Endothelial cell of umbilical vein (primary cell): ENCODE data around the gene B9D1. TPM values are rescaled to one million over a fixed set of nuclear protein-coding genes. Genes with fewer than 3 reads are reported as not detected.

ENCODE experiments used
- BruUV-seq: library from RNA; stranded (reverse); fragments of 400-500 nt; replicated peaks from 2 replicates; lab custom pipeline; 2021; lab: Mats Ljungman, UMichigan
- CTCF ChIA-PET: fragments of 300-600, 350-600 bp; sonication (Branson Sonifier 250); formaldehyde crosslinking; loops from one replicate; lab custom pipeline; 2021; ENCODE audit warnings: antibody characterized with exemption, inconsistent platforms; lab: Charles Lee
- POLR2A ChIA-PET: fragments of 300-600, 350-600 bp; sonication (Branson Sonifier 250); formaldehyde crosslinking; loops from one replicate; lab custom pipeline; 2021; ENCODE audit warnings: antibody characterized with exemption, inconsistent platforms; lab: Charles Lee
- DNase-seq: peaks from one replicate; pipeline ENCODE4 v3.0.0-alpha.2; 2011; ENCODE audit warnings: low read depth, low spot score
- FAIRE-seq: peaks from 2 replicates; lab custom pipeline; 2011; peaks lifted over from hg19 to GRCh38; lab: Jason Lieb, UNC
- H2AFZ ChIP-seq: 2 replicates; pipeline ENCODE4 v1.6.0; 2012; ENCODE audit warnings: low read depth, low read length, control low read depth, inconsistent platforms
- H3K27ac ChIP-seq: 2 replicates; pipeline ENCODE4 v1.5.1; 2011; ENCODE audit warnings: low read depth, mild to moderate bottlenecking, control low read depth, low read length, moderate library complexity; ENCODE audit not compliant: insufficient read depth
- H3K27me3 ChIP-seq, 2 experiments: 2 replicates each; pipeline versions ENCODE4 v1.6.0 to v1.6.1; 2011; ENCODE audit warnings: low read length in 2 of 2, mixed read lengths in 1 of 2; ENCODE audit not compliant: control insufficient read depth in 2 of 2, insufficient read depth in 2 of 2
- H3K36me3 ChIP-seq, 2 experiments: 2 replicates in 1 of 2; 3 replicates in 1 of 2; pipeline ENCODE4 v1.5.1; 2011; ENCODE audit warnings: low read length in 2 of 2, mild to moderate bottlenecking in 1 of 2, moderate library complexity in 1 of 2; ENCODE audit not compliant: control insufficient read depth in 2 of 2, insufficient read depth in 2 of 2; ENCODE audit errors: extremely low read depth in 1 of 2
- H3K4me1 ChIP-seq: 3 replicates; pipeline ENCODE4 v1.5.1; 2011; ENCODE audit warnings: mild to moderate bottlenecking, low read length; ENCODE audit not compliant: control insufficient read depth, insufficient read depth; ENCODE audit errors: extremely low read depth
- H3K4me2 ChIP-seq: 2 replicates; pipeline ENCODE4 v1.6.1; 2011; ENCODE audit warnings: low read length, control low read depth, mixed read lengths; ENCODE audit not compliant: insufficient read depth
- H3K4me3 ChIP-seq, 3 experiments: fragments of 200-600 bp in 1 of 3; sonication (generic), shearing (Covaris generic) in 1 of 3; replicated peaks in 1 of 3; 2 replicates each; pipeline ENCODE4 v1.5.1; 2011 to 2016; ENCODE audit warnings: control low read depth in 3 of 3, low read length in 3 of 3, mild to moderate bottlenecking in 2 of 3, inconsistent platforms in 1 of 3, low read depth in 1 of 3, moderate library complexity in 1 of 3; ENCODE audit not compliant: insufficient read depth in 1 of 3
- H3K79me2 ChIP-seq: 2 replicates; pipeline ENCODE4 v1.6.0; 2012; ENCODE audit warnings: low read length, inconsistent platforms; ENCODE audit not compliant: control insufficient read depth, insufficient read depth
- H3K9ac ChIP-seq: replicated peaks from 2 replicates; pipeline ENCODE3; 2011; ENCODE audit warnings: low read length, control low read depth; ENCODE audit not compliant: insufficient read depth; ENCODE audit errors: extremely low read depth
- H3K9me1 ChIP-seq: replicated peaks from 3 replicates; pipeline ENCODE4 v1.6.0; 2011; ENCODE audit warnings: mild to moderate bottlenecking, low read length; ENCODE audit not compliant: control insufficient read depth, insufficient read depth; ENCODE audit errors: extremely low read depth
- H3K9me3 ChIP-seq: replicated peaks from 2 replicates; pipeline ENCODE4 v1.5.1; 2012; ENCODE audit warnings: low read length, inconsistent platforms; ENCODE audit not compliant: control insufficient read depth, insufficient read depth
- H4K20me1 ChIP-seq: replicated peaks from 2 replicates; pipeline ENCODE3; 2011; ENCODE audit warnings: mild to moderate bottlenecking, low read length; ENCODE audit not compliant: control insufficient read depth, insufficient read depth; ENCODE audit errors: extremely low read depth
- EZH2 ChIP-seq: IDR thresholded peaks from 2 replicates; pipeline ENCODE4 v1.6.1; 2012; ENCODE audit warnings: borderline replicate concordance, low read depth, mild to moderate bottlenecking, moderate library complexity, low read length, inconsistent platforms; ENCODE audit not compliant: severe bottlenecking
- FOS ChIP-seq: IDR thresholded peaks from 2 replicates; pipeline ENCODE4 v1.6.1; 2011; ENCODE audit warnings: mild to moderate bottlenecking, low read length, moderate library complexity, borderline replicate concordance; ENCODE audit not compliant: insufficient read depth
- GATA2 ChIP-seq: IDR thresholded peaks from 2 replicates; pipeline ENCODE4 v1.7.0; 2011; ENCODE audit warnings: low read depth, mild to moderate bottlenecking, moderate library complexity, mixed read lengths, low read length; ENCODE audit not compliant: insufficient read length, insufficient read depth
- JUN ChIP-seq: IDR thresholded peaks from 2 replicates; pipeline ENCODE4 v1.6.1; 2011; ENCODE audit warnings: borderline replicate concordance, low read depth; ENCODE audit not compliant: insufficient read length, insufficient read depth
- MYC ChIP-seq: IDR thresholded peaks from one replicate; pipeline ENCODE4 v1.6.1; 2011; ENCODE audit warnings: mild to moderate bottlenecking, low read depth, low read length
- POLR2A ChIP-seq: IDR thresholded peaks from 2 replicates; pipeline ENCODE4 v1.6.1; 2012; ENCODE audit warnings: low read depth, mild to moderate bottlenecking, control low read depth, low read length
- POLR2AphosphoS5 ChIP-seq: IDR thresholded peaks from 2 replicates; pipeline ENCODE4 v1.6.1; 2012; ENCODE audit warnings: low read depth, mild to moderate bottlenecking, control low read depth, low read length, moderate library complexity; ENCODE audit not compliant: insufficient read depth
- dilution Hi-C: fragments of 300-500 bp; cut with MboI; formaldehyde crosslinking; loops from one replicate; pipeline ENCODE4 v1.15.0; 2019; ENCODE audit warnings: low sequenced_read_pairs; ENCODE audit not compliant: extremely low pct_ligation_motif_present
- intact Hi-C: fragments of 100-400 bp; cut with micrococcal nuclease; formaldehyde crosslinking; loops from one replicate; pipeline ENCODE4 v1.10.0; 2022
- polyA plus RNA-seq, 4 experiments: library from polyadenylated mRNA; depleted of rRNA in 3 of 4; stranded (reverse) in 3 of 4; unstranded in 1 of 4; fragments of >200 nt; gene quantifications; 2 replicates each; pipeline versions ENCODE4 v1.2.1 to v1.2.3, GENCODE V29; 2011 to 2012; ENCODE audit warnings: missing spikeins in 1 of 4
- total RNA-seq: library from RNA; stranded (reverse); gene quantifications from 2 replicates; pipeline ENCODE4 v1.2.3, GENCODE V29; 2021
- TF ChIP-seq, protein P1 (sequence below), 2 donors: IDR thresholded peaks; 1 replicate in 1 of 2; 2 replicates in 1 of 2; pipeline ENCODE4 v1.5.1; 2011; ENCODE audit warnings: low read length in 2 of 2, mild to moderate bottlenecking in 2 of 2, moderate library complexity in 2 of 2, control low read depth in 1 of 2, inconsistent platforms in 1 of 2, low read depth in 1 of 2; ENCODE audit not compliant: insufficient read depth in 1 of 2; ENCODE audit errors: extremely low read depth in 1 of 2
- TF ChIP-seq, protein P2 (sequence below): IDR thresholded peaks from 2 replicates; pipeline ENCODE4 v1.6.1; 2011; ENCODE audit not compliant: insufficient read depth, insufficient read length

B9D1 gene
- total and polyA plus RNA-seq, 2 donors (not counting 3 experiments of a cell fraction or from before 2014, with no cell fraction given): 20.5 to 55.8 TPM

DNA sequence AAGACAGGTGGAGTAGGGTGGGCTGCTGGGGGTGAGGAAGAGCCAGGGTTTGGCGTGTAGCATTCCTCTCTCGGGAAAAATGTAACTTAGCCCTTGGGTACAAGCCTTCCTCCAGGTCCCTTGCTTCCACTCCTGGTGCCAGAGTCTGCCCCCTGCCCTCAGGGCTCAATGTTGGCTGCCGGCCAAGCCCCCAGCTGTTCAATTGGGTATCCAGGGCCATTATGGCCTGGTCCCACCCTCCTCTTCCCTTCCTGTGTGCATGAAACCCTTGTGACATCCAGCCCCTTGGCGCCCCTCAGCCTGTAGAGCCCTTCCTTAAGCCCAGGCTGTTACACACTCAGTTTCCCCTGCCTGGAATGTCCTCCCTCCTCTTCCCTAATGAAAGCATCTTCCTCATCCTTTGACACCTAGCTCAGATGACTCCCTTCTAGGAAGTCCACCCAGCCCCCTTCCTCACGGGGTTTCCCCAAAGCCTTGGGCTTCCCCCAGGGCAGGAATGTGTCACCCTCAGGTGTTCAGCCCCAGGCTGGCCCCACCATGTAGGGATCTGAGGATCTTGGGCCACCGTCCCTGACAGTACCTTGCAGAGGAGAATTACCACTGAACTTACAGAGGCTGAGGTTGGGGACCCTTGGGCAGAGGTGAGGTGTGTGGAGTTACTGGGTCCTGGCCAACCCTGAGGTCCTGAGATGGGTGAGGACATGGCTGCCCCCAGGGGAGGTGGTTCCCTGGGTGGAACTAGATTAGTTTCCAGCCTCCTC, 30.0 kb downstream of the B9D1 start:
- no peaks in the 10 kb centered on the region for H3K9me1 ChIP-seq
- dilution Hi-C loops (no loop called here), intact Hi-C loops (no loop called here)
- H3K79me2 ChIP-seq: no peaks in the 10 kb centered on the region
- no peak overlapping the region for H2AFZ ChIP-seq
- H3K4me3 ChIP-seq: no peak overlapping the region
- no peaks in the 10 kb centered on the region for H4K20me1 ChIP-seq
- DNase-seq: no peak
- POLR2A ChIA-PET: no interaction called here
- H3K27me3 ChIP-seq: no peaks in the 10 kb centered on the region
- H3K36me3 ChIP-seq: peaks cover 0 to 10% of the 10 kb centered on the region in 2 experiments
- H3K4me2 ChIP-seq: no peak overlapping the region
- CTCF ChIA-PET: interaction anchor here (1.0 kb wide), 2 partner anchors 9 to 29 kb away, joined by 3 read pairs; no protein-coding TSS in a partner anchor
- H3K27ac ChIP-seq: no peak overlapping the region
- H3K9ac ChIP-seq: no peak overlapping the region
- no peak for FAIRE-seq
- H3K4me1 ChIP-seq: no peaks in the 10 kb centered on the region
- TF ChIP-seq JUN (no peak), FOS (no peak), GATA2 (no peak), MYC (no peak), EZH2 (no peak), POLR2AphosphoS5 (no peak), POLR2A (no peak)
- TF ChIP-seq, protein P1, sequence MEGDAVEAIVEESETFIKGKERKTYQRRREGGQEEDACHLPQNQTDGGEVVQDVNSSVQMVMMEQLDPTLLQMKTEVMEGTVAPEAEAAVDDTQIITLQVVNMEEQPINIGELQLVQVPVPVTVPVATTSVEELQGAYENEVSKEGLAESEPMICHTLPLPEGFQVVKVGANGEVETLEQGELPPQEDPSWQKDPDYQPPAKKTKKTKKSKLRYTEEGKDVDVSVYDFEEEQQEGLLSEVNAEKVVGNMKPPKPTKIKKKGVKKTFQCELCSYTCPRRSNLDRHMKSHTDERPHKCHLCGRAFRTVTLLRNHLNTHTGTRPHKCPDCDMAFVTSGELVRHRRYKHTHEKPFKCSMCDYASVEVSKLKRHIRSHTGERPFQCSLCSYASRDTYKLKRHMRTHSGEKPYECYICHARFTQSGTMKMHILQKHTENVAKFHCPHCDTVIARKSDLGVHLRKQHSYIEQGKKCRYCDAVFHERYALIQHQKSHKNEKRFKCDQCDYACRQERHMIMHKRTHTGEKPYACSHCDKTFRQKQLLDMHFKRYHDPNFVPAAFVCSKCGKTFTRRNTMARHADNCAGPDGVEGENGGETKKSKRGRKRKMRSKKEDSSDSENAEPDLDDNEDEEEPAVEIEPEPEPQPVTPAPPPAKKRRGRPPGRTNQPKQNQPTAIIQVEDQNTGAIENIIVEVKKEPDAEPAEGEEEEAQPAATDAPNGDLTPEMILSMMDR (IDR thresholded peaks at IDR 0.05; ENCODE audit: extremely low read depth in 1 of 2, insufficient read depth in 1 of 2, low read depth in 1 of 2, low read length in 2 of 2): no peak
- TF ChIP-seq, protein P2, sequence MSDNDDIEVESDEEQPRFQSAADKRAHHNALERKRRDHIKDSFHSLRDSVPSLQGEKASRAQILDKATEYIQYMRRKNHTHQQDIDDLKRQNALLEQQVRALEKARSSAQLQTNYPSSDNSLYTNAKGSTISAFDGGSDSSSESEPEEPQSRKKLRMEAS: no peak
- no peaks in the 10 kb centered on the region for H3K9me3 ChIP-seq
- BruUV-seq: no TSS peak
